ENCODE measurements around the gene EIF4E2.

DNA sequence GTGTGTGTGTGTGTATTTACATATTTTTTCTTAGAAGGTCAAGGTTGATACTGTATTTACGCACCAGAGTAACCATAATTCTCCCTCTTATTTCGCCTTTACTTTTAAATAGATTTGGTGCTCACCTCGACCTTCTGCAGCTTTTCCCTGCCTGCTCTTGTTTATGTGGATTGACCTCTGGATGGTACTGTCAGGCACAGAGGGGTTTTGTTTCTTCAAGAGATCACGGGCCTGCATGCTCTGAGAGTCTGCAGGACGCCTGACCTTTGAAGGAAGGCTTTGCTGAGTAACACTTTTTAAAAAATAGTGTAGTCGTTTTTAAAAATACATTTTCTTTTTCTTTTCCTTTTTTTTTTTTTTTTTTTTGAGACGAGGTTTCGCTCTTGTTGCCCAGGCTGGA, 64.8 kb downstream of the EIF4E2 start:
- TF ChIP-seq, protein P1, sequence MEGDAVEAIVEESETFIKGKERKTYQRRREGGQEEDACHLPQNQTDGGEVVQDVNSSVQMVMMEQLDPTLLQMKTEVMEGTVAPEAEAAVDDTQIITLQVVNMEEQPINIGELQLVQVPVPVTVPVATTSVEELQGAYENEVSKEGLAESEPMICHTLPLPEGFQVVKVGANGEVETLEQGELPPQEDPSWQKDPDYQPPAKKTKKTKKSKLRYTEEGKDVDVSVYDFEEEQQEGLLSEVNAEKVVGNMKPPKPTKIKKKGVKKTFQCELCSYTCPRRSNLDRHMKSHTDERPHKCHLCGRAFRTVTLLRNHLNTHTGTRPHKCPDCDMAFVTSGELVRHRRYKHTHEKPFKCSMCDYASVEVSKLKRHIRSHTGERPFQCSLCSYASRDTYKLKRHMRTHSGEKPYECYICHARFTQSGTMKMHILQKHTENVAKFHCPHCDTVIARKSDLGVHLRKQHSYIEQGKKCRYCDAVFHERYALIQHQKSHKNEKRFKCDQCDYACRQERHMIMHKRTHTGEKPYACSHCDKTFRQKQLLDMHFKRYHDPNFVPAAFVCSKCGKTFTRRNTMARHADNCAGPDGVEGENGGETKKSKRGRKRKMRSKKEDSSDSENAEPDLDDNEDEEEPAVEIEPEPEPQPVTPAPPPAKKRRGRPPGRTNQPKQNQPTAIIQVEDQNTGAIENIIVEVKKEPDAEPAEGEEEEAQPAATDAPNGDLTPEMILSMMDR (IDR thresholded peaks at IDR 0.05): no peak
- TF ChIP-seq NR3C1 (CRISPR knock-in tag; conservative IDR thresholded peaks at IDR 0.05; ENCODE audit: low read depth) (no peak), ESRRA (CRISPR knock-in tag; IDR thresholded peaks at IDR 0.05; ENCODE audit: borderline replicate concordance) (no peak), ATF1 (CRISPR knock-in tag; IDR thresholded peaks at IDR 0.05) (no peak), ELF4 (CRISPR knock-in tag; IDR thresholded peaks at IDR 0.05; ENCODE audit: low read depth) (no peak), ETV6 (CRISPR knock-in tag; IDR thresholded peaks at IDR 0.05) (no peak), TEAD4 (CRISPR knock-in tag; IDR thresholded peaks at IDR 0.05) (no peak)
- TF ChIP-seq, protein P2, sequence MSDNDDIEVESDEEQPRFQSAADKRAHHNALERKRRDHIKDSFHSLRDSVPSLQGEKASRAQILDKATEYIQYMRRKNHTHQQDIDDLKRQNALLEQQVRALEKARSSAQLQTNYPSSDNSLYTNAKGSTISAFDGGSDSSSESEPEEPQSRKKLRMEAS (CRISPR knock-in tag; IDR thresholded peaks at IDR 0.05): no peak
- TF ChIP-seq, protein P3, sequence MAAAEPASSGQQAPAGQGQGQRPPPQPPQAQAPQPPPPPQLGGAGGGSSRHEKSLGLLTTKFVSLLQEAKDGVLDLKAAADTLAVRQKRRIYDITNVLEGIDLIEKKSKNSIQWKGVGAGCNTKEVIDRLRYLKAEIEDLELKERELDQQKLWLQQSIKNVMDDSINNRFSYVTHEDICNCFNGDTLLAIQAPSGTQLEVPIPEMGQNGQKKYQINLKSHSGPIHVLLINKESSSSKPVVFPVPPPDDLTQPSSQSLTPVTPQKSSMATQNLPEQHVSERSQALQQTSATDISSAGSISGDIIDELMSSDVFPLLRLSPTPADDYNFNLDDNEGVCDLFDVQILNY (CRISPR knock-in tag; IDR thresholded peaks at IDR 0.05): no peak
- TF ChIP-seq, protein P4, sequence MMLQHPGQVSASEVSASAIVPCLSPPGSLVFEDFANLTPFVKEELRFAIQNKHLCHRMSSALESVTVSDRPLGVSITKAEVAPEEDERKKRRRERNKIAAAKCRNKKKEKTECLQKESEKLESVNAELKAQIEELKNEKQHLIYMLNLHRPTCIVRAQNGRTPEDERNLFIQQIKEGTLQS (CRISPR knock-in tag; conservative IDR thresholded peaks at IDR 0.05): no peak

All from WTC11 (cell line).